Measurements from ENCODE around the gene STN1. TPM values are rescaled to one million over a fixed set of nuclear protein-coding genes. Genes with fewer than 3 reads are reported as not detected.

The STN1 gene
- total RNA-seq, 2 donors from 2014 or later, result 13.5 to 19.9 TPM

- 70 to 80% methylated on average over 1 to 2 of the region's 2 CpGs for WGBS, 2 experiments (ENCODE audit: insufficient coverage in 1 of 2, insufficient read length in 1 of 2)
- Histone ChIP-seq H3K4me3 (ENCODE audit: low read length) (no peak overlapping the region), H3K27ac (ENCODE audit: low read depth, low read length) (no peak overlapping the region), H3K4me1 (ENCODE audit: control insufficient read depth, insufficient read depth, low read length) (no peaks in the 10 kb centered on the region), H3K36me3 (ENCODE audit: control insufficient read depth, insufficient read depth, low read length) (no peaks in the 10 kb centered on the region), H3K27me3 (ENCODE audit: control insufficient read depth, insufficient read depth, low read length, poor library complexity, severe bottlenecking) (no peaks in the 10 kb centered on the region), H3K9ac (ENCODE audit: extremely low read depth, low read length, poor library complexity, severe bottlenecking) (no peak overlapping the region), H3K9me3 (ENCODE audit: control insufficient read depth, low read length) (no peaks in the 10 kb centered on the region)
- no peaks in the 10 kb centered on the region for H3K9me3 Mint-ChIP-seq
- DNase-seq, result no peak
- TF ChIP-seq, protein P1, sequence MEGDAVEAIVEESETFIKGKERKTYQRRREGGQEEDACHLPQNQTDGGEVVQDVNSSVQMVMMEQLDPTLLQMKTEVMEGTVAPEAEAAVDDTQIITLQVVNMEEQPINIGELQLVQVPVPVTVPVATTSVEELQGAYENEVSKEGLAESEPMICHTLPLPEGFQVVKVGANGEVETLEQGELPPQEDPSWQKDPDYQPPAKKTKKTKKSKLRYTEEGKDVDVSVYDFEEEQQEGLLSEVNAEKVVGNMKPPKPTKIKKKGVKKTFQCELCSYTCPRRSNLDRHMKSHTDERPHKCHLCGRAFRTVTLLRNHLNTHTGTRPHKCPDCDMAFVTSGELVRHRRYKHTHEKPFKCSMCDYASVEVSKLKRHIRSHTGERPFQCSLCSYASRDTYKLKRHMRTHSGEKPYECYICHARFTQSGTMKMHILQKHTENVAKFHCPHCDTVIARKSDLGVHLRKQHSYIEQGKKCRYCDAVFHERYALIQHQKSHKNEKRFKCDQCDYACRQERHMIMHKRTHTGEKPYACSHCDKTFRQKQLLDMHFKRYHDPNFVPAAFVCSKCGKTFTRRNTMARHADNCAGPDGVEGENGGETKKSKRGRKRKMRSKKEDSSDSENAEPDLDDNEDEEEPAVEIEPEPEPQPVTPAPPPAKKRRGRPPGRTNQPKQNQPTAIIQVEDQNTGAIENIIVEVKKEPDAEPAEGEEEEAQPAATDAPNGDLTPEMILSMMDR (conservative IDR thresholded peaks at IDR 0.05), result no peak
- no peaks in the 10 kb centered on the region for H3K27me3 Mint-ChIP-seq (ENCODE audit: insufficient read depth)
- no peaks in the 10 kb centered on the region for H3K4me1 Mint-ChIP-seq
- no peaks in the 10 kb centered on the region for H3K36me3 Mint-ChIP-seq (ENCODE audit: low read depth)
- H3K4me3 Mint-ChIP-seq, result no peak overlapping the region
- no peak overlapping the region for H3K27ac Mint-ChIP-seq
Measured at GRCh38 chr10:103941801-103942200, 23.8 kb upstream of the STN1 start.

GRCh38 chr10:103939522-103939921 is 21.5 kb upstream of the STN1 start:
- no peak overlapping the region for H3K27ac Mint-ChIP-seq
- Histone ChIP-seq H3K27ac (ENCODE audit: low read depth, low read length) (no peak overlapping the region), H3K36me3 (ENCODE audit: control insufficient read depth, insufficient read depth, low read length) (no peaks in the 10 kb centered on the region), H3K4me3 (ENCODE audit: low read length) (no peak overlapping the region), H3K27me3 (ENCODE audit: control insufficient read depth, insufficient read depth, low read length, poor library complexity, severe bottlenecking) (no peaks in the 10 kb centered on the region), H3K9ac (ENCODE audit: extremely low read depth, low read length, poor library complexity, severe bottlenecking) (no peak overlapping the region), H3K9me3 (ENCODE audit: control insufficient read depth, low read length) (no peaks in the 10 kb centered on the region), H3K4me1 (ENCODE audit: control insufficient read depth, insufficient read depth, low read length) (no peaks in the 10 kb centered on the region)
- no peaks in the 10 kb centered on the region for H3K27me3 Mint-ChIP-seq (ENCODE audit: insufficient read depth)
- no peaks in the 10 kb centered on the region for H3K36me3 Mint-ChIP-seq (ENCODE audit: low read depth)
- H3K9me3 Mint-ChIP-seq, result no peaks in the 10 kb centered on the region
- TF ChIP-seq, protein P1 (conservative IDR thresholded peaks at IDR 0.05), result no peak
- no peaks in the 10 kb centered on the region for H3K4me1 Mint-ChIP-seq
- DNase-seq, result no peak
- H3K4me3 Mint-ChIP-seq, result no peak overlapping the region

DNA sequence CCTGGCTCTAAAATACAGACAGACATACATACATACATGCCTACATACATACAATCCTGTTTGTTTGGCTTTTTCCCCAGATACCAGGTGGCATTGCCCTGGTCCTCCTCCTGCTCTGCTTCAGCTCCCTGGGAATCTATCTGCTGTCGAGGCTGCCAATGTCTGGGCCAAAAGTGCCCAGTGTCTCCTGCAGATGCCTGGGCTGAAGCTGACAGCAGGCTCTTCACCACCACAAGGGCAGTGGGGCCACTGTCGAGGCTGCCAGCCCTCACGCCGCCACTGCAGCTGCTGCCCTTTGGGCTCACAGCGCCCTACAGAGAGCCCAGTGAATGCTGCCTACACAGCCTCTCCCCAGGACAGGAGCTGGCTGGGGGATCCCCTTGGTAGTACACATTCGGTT is 18.0 kb upstream of the STN1 start:
- Histone ChIP-seq H3K27ac (ENCODE audit: low read depth, low read length) (no peak overlapping the region), H3K4me1 (ENCODE audit: control insufficient read depth, insufficient read depth, low read length) (no peaks in the 10 kb centered on the region), H3K27me3 (ENCODE audit: control insufficient read depth, insufficient read depth, low read length, poor library complexity, severe bottlenecking) (no peaks in the 10 kb centered on the region), H3K9ac (ENCODE audit: extremely low read depth, low read length, poor library complexity, severe bottlenecking) (no peak overlapping the region), H3K9me3 (ENCODE audit: control insufficient read depth, low read length) (no peaks in the 10 kb centered on the region), H3K4me3 (ENCODE audit: low read length) (no peak overlapping the region), H3K36me3 (ENCODE audit: control insufficient read depth, insufficient read depth, low read length) (no peaks in the 10 kb centered on the region)
- H3K9me3 Mint-ChIP-seq, result no peaks in the 10 kb centered on the region
- no peaks in the 10 kb centered on the region for H3K27me3 Mint-ChIP-seq (ENCODE audit: insufficient read depth)
- TF ChIP-seq, protein P1 (conservative IDR thresholded peaks at IDR 0.05), result no peak
- H3K36me3 Mint-ChIP-seq (ENCODE audit: low read depth), result no peaks in the 10 kb centered on the region
- H3K4me3 Mint-ChIP-seq, result no peak overlapping the region
- H3K27ac Mint-ChIP-seq, result no peak overlapping the region
- H3K4me1 Mint-ChIP-seq, result peaks cover 16% of the 10 kb centered on the region
- no peak for DNase-seq
- WGBS, 2 experiments (ENCODE audit: insufficient coverage in 1 of 2, insufficient read length in 1 of 2), result 90% methylated on average over 4 to 5 of the region's 6 CpGs
